ENCODE measurements around the gene DOCK10.
"Not testable (repeated sequence)": the region's sequence is repeated elsewhere in the genome, so short reads cannot be mapped to it uniquely, and the experiment has no call there.

The DOCK10 gene

GRCh38 chr2:224919472-224920110, 122.7 kb downstream of the DOCK10 start:
- no peak for DNase-seq (ENCODE audit: low spot score)

- DNase-seq (ENCODE audit: low spot score): no peak
Observed at GRCh38 chr2:224918626-224919471, 123.4 kb downstream of the DOCK10 start.

- DNase-seq (ENCODE audit: low spot score): not testable (repeated sequence)
Observed at GRCh38 chr2:224917246-224917645, 125.0 kb downstream of the DOCK10 start.

- DNase-seq (ENCODE audit: low spot score): no peak
Observed at GRCh38 chr2:224915136-224915535, 127.1 kb downstream of the DOCK10 start.

- DNase-seq (ENCODE audit: low spot score): no peak
Observed at GRCh38 chr2:224910574-224910925, 131.7 kb downstream of the DOCK10 start.

GRCh38 chr2:224909885-224910573, 132.2 kb downstream of the DOCK10 start:
- peak; percentile 42 for DNase-seq (ENCODE audit: low spot score)

- DNase-seq (ENCODE audit: low spot score): peak; percentile 42
Observed at GRCh38 chr2:224908818-224909217, 133.4 kb downstream of the DOCK10 start.

- no peak for DNase-seq (ENCODE audit: low spot score)
Observed at GRCh38 chr2:224904381-224904780, 137.9 kb downstream of the DOCK10 start.

- DNase-seq (ENCODE audit: low spot score): no peak
Observed at GRCh38 chr2:224903621-224904020, 138.6 kb downstream of the DOCK10 start.

GRCh38 chr2:224901121-224901676, 141.1 kb downstream of the DOCK10 start:
- DNase-seq (ENCODE audit: low spot score): no peak

- no peak for DNase-seq (ENCODE audit: low spot score)
Observed at GRCh38 chr2:224895377-224895776, 146.9 kb downstream of the DOCK10 start.

GRCh38 chr2:224894356-224894755, 147.9 kb downstream of the DOCK10 start:
- DNase-seq (ENCODE audit: low spot score): peak; percentile 86

GRCh38 chr2:224893848-224894247, 148.4 kb downstream of the DOCK10 start:
- DNase-seq (ENCODE audit: low spot score): no peak

GRCh38 chr2:224892574-224893204, 149.6 kb downstream of the DOCK10 start:
- peak; percentile 34 for DNase-seq (ENCODE audit: low spot score)

GRCh38 chr2:224890372-224890771, 151.9 kb downstream of the DOCK10 start:
- no peak for DNase-seq (ENCODE audit: low spot score)

- DNase-seq (ENCODE audit: low spot score): no peak
Observed at GRCh38 chr2:224887141-224887540, 155.1 kb downstream of the DOCK10 start.

GRCh38 chr2:224885836-224886547, 156.3 kb downstream of the DOCK10 start:
- DNase-seq (ENCODE audit: low spot score): no peak

- DNase-seq (ENCODE audit: low spot score): no peak
Observed at GRCh38 chr2:224885291-224885690, 157.0 kb downstream of the DOCK10 start.

- no peak for DNase-seq (ENCODE audit: low spot score)
Observed at GRCh38 chr2:224884188-224884587, 158.1 kb downstream of the DOCK10 start.

- no peak for DNase-seq (ENCODE audit: low spot score)
Observed at GRCh38 chr2:224883700-224884099, 158.6 kb downstream of the DOCK10 start.

GRCh38 chr2:224883172-224883516, 159.1 kb downstream of the DOCK10 start:
- no peak for DNase-seq (ENCODE audit: low spot score)
